Measurements from ENCODE around the gene CLEC18C.
"Not testable (repeated sequence)": the region's sequence is repeated elsewhere in the genome, so short reads cannot be mapped to it uniquely, and the experiment has no call there.

The CLEC18C gene
- total RNA-seq, result 0.21 to 0.24 reads per million in 2 donors

DNA sequence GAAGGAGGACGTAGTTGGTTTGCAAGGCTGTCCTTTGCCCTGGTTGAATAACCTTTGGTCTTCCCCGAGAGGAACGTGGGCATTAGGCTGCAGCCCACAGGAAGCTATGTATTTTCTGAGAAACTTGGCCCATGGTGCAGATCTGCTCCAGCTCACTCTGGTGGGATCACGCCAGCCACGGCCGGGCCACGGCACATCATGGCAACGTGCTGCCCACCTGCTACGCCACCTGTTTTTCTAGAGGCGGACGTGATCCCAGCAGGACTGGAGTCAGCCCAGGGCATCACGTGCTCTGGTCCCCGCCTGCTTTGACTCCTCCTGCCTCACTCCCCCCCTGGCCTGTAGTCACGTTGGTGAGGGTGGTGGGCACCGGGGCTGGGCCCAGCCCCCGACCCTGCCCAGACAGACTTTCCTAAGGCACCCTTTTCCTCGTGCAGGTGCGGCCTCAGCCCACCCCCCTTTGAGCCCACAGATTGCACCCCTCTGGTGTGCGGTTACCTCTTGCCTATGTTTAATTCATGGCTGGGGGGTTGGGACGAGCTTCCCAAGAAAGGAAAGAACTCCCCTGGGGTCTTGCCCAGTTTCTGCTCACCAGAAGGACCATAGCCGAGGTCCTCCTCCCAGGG, at the start of gene CLEC18C:
Gene CLEC18C, plus strand, starts transcription at position 576 of the 626 bp plus-strand sequence. CDS start 492 bp downstream, outside the sequence.
- DNase-seq, result not testable (repeated sequence)

DNA sequence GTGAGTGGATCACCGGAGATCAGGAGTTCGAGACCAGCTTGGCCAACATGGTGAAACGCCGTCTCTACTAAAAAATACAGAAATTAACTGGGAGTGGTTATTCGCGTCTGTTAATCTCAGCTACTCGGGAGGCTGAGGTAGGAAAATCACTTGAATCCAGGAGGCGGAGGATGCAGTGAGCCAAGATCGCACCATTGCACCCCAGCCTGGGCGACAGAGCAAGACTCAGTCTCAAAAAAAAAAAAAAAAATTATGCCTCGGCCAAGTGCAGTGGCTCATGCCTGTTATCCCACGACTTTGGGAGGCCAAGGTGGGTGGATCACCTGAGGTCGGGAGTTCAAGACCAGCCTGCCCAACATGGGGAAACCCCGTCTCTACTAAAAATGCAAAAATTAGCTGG, 49.8 kb upstream of the CLEC18C start:
- not testable (repeated sequence) for DNase-seq

DNA sequence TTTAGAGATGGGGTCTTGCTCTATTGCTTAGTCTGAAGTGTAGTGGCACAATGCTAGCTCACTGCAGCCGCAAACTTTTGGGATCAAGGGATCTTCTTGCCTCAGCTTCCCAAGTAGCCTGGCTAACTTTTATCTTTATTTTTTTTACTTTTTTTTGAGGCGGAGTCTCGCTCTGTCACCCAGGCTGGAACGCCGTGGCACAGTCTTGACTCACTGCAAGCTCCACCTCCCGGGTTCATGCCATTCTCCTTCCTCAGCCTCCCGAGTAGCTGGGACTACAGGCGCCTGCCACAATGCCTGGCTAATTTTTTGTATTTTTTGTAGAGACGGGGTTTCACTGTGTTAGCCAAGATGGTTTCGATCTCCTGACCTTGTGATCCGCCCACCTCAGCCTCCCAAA, 47.4 kb upstream of the CLEC18C start:
- not testable (repeated sequence) for DNase-seq

DNA sequence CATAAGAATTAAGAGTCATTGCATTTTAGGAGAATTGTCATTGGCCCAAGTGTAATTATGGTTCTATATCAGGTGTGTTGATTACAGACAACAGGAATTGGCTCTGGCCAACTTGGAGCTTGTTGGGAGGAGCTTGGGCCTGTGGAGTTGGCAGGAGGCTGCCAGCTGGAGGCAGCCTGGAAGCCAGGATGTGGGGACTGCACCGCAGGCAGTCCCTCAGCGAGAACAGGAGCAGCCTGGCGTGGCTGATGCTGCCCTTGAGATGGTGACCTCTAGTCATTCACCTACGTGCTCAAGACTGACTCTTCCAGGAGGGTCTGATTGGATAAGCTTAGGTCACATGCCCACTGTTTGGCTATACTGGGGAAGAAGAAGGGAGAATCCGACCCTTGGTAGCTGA, 45.9 kb upstream of the CLEC18C start:
- DNase-seq, result not testable (repeated sequence)

DNA sequence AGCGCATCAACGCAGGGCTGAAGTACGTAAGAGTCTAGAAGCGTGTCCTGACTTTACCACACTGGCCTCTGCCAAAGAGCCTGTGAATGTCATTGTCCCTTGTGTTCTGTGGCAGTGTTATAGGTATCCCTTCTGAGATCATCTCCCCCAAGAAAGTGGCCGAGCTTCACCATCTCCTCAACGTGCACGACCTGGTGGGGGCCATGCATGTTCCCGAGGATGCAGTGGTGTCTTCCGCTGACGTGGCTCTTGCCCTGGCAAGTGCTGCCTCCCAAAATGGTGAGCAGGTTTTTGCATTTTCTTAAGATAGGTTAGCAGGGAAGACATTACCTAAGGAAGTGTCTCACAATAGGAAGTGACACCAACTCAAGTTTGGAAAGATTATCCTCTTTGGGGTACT, 44.7 kb upstream of the CLEC18C start:
- not testable (repeated sequence) for DNase-seq

DNA sequence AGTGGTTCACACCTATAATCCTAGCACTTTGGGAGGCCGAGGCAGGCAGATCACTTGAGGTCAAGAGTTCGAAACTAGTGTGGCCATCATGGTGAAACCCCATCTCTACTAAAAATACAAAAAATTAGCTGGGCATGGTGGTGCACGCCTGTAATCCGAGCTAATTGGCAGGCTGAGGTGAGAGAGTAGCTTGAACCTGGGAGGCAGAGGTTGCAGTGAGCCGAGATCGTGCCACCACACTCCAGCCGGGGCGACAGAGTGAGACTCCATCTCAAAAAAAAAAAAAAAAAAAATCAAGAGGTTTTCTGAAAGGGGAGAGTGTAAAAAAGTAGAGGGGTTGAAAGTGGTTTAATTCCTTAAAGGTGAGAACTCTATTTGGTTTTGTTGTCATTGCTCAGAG, 37.8 kb upstream of the CLEC18C start:
- not testable (repeated sequence) for DNase-seq

DNA sequence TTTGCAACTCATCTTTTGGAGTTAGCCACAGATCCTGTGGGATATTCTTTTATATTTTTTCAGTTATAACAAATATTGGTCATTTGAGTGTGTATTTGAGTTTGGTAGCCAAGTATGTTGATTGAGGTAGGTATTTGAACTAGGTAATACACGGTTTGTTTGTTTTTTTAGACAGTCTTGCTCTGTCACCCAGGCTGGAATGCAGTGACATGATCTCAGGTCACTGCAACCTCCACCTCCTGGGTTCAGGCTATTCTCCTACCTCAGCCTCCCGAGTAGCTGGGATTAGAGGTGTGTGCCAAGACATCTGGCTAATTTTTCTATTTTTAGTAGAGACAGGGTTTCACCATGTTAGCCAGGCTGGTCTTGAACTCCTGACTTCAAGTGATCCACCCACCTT, 37.0 kb upstream of the CLEC18C start:
- not testable (repeated sequence) for DNase-seq

GRCh38 chr16:70142739-70143138, 30.8 kb upstream of the CLEC18C start:
- DNase-seq, result not testable (repeated sequence)

- DNase-seq, result not testable (repeated sequence)
These were observed 30.2 kb upstream of the CLEC18C start for GRCh38 chr16:70143231-70143895.

DNA sequence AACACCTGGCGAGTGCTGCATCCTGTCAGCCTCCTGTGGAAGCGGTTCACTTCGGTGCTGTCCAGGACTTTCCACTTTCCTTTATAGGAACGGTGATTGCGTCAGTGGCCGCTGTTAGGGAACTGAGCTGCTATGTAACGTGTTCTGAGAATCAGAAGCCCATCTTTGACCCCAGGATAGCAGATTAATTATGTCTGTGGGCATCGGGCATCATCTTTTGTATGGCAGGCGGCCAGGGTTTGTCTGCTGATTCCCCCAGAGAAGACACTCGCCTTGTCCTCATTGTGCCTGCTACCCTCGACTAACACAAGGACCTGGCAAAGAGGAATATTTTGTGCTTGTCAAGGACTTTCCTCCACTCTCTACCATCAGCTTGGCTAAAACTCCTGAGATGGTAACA, 25.7 kb upstream of the CLEC18C start:
- not testable (repeated sequence) for DNase-seq

DNA sequence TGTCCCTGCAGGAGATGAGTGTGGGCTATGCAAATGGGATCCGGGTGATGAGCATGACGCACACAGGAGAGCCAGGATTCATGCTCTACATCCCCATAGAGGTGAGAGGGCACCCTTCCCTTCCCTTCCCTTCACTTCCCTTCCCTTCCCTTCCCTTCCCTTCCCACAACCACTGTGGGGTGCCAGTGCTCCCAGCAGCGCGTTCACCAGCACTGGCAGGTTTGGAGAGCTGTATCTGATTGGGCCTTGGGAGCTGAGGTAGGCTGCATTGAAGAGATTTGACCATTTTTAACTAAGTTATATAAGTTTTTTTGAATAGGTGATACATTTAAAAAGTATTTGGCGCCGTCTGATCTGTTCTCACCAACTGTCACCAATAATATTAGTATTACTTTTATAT, 25.1 kb upstream of the CLEC18C start:
- DNase-seq, result not testable (repeated sequence)

GRCh38 chr16:70149296-70149695, 24.3 kb upstream of the CLEC18C start:
- not testable (repeated sequence) for DNase-seq

DNA sequence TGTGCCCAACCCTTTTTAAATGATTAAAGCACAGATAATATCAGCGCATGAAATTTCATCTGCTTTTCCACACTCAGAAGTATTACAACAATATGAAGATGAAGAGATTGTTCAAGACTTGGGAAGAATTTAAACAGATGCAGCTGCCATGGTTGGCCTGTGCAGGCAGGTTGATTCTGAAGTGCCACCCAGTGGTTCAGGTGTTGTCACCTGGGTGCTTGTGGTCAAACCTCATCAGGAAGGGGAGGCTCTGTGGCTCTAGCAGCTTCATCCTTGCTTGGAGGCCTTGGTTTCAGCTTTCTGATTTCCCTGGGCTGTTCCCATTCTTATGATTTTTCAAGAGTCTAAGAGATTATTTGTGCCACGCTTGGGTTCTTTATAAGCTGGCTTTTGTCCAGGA, 22.2 kb upstream of the CLEC18C start:
- no peak for DNase-seq

- no peak for DNase-seq
These were observed 21.6 kb upstream of the CLEC18C start for GRCh38 chr16:70151941-70152509.

DNA sequence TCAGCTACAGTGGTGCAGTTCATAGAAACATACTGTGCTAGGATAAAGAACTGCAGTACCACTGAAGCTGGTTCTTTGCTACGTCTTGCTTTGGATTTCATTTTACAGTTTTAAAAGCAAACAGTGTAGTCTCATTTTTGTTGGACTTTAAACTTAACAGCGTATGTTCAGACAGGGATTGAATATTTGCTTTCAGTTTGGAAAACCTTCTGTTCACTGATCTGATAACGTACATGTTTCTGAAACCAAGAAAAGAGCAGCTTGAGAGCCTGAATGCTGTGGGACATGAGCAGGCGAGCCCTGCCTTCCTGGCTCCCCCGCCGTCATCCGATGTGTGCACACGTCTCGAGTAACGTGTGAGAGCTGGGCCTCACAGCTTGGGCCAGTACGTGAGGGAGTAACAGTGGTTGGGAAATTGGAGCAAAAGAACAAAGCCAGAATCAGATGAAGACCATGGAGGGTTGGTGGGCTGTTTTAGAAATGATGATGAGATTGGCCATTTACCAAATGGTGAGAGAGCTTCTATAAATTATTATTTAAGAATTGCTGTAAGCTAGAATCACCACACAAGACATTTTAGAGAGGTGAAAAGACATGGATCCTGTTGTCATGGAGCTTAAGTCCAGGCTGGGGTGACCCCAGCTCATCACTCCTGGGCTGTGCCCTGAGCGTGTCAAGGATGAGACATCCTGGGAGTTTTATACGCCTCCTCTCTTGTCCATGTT, 20.8 kb upstream of the CLEC18C start:
- DNase-seq, result no peak

- DNase-seq, result not testable (repeated sequence)
These were observed 18.9 kb upstream of the CLEC18C start for GRCh38 chr16:70154736-70155135.

- DNase-seq, result no peak
These were observed 17.2 kb upstream of the CLEC18C start for GRCh38 chr16:70156207-70156978.

DNA sequence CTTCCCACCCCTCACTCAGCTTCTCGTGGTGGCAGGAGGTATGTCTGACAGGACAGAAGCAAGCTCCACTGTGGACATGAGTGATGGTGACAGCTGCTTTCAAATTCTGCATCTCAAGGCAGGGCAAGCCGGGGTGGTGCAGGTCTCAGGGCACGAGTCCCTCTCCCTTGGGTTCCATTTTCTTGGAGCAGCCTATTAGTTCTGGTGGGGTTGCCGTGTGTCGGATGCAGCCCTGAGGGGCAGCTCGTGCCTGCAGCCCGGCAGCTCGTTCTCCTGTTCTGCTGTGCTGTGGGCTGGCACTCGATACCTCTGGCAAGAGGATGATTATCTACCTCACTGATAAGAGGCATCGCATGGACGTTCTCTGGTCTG, 16.5 kb upstream of the CLEC18C start:
- DNase-seq, result no peak

GRCh38 chr16:70157477-70158260, 15.9 kb upstream of the CLEC18C start:
- DNase-seq, result no peak

- no peak for DNase-seq
These were observed 15.2 kb upstream of the CLEC18C start for GRCh38 chr16:70158261-70158939.
